WERI-Rb-1 (cell line): ENCODE data around the gene HDAC4.

Experiments
- DNase-seq: peaks from one replicate; pipeline ENCODE4 v3.0.0-alpha.2; 2020
- H3K27ac ChIP-seq: fragments of 250-450 bp; sonication (Bioruptor Pico); 2 replicates; pipeline ENCODE4 v1.5.1; 2020; ENCODE audit warnings: mild to moderate bottlenecking, moderate library complexity
- H3K27me3 ChIP-seq: fragments of 250-450 bp; sonication (Bioruptor Pico); 2 replicates; pipeline ENCODE4 v1.5.1; 2021; ENCODE audit warnings: mild to moderate bottlenecking, low read depth, moderate library complexity; ENCODE audit not compliant: insufficient read depth, severe bottlenecking
- H3K36me3 ChIP-seq: fragments of 250-450 bp; sonication (Bioruptor Pico); 2 replicates; pipeline ENCODE4 v1.5.1; 2020; ENCODE audit warnings: mild to moderate bottlenecking, moderate library complexity
- H3K4me3 ChIP-seq: 2 replicates; pipeline ENCODE4 v1.5.1; 2011; ENCODE audit warnings: low read depth, mild to moderate bottlenecking, control low read depth, low read length
- H3K9me3 ChIP-seq: fragments of 250-450 bp; sonication (Bioruptor Pico); 2 replicates; pipeline ENCODE4 v1.5.1; 2021; ENCODE audit warnings: mild to moderate bottlenecking, moderate library complexity; ENCODE audit not compliant: severe bottlenecking
- CTCF ChIP-seq: IDR thresholded peaks from 2 replicates; pipeline ENCODE4 v1.5.1; 2011; ENCODE audit warnings: low read depth, mild to moderate bottlenecking, control low read depth, inconsistent platforms, low read length

Gene HDAC4

GRCh38 chr2:239129147-239129920, 271.5 kb downstream of the HDAC4 start:
- Histone ChIP-seq H3K27ac (no peak overlapping the region), H3K9me3 (no peaks in the 10 kb centered on the region), H3K36me3 (peaks cover 8% of the 10 kb centered on the region), H3K27me3 (no peaks in the 10 kb centered on the region), H3K4me3 (no peak overlapping the region)
- TF ChIP-seq CTCF = no peak
- DNase-seq = no peak

GRCh38 chr2:239128706-239129105, 272.1 kb downstream of the HDAC4 start:
- DNase-seq = no peak
- no peaks in the 10 kb centered on the region for H3K9me3 ChIP-seq
- TF ChIP-seq CTCF = no peak
- no peak overlapping the region for H3K27ac ChIP-seq
- no peaks in the 10 kb centered on the region for H3K27me3 ChIP-seq
- peaks cover 8% of the 10 kb centered on the region for H3K36me3 ChIP-seq
- no peak overlapping the region for H3K4me3 ChIP-seq

- peaks cover 8% of the 10 kb centered on the region for H3K36me3 ChIP-seq
- no peak for DNase-seq
- H3K27ac ChIP-seq = no peak overlapping the region
- no peaks in the 10 kb centered on the region for H3K27me3 ChIP-seq
- no peak for TF ChIP-seq CTCF
- no peak overlapping the region for H3K4me3 ChIP-seq
- H3K9me3 ChIP-seq = no peaks in the 10 kb centered on the region
Measured at GRCh38 chr2:239127513-239127912, 273.3 kb downstream of the HDAC4 start.

GRCh38 chr2:239125726-239126675, 274.8 kb downstream of the HDAC4 start:
- no peaks in the 10 kb centered on the region for H3K27me3 ChIP-seq
- TF ChIP-seq CTCF = no peak
- no peak for DNase-seq
- H3K36me3 ChIP-seq = peaks cover 8% of the 10 kb centered on the region
- no peak overlapping the region for H3K4me3 ChIP-seq
- H3K27ac ChIP-seq = no peak overlapping the region
- no peaks in the 10 kb centered on the region for H3K9me3 ChIP-seq

- TF ChIP-seq CTCF = no peak
- H3K27me3 ChIP-seq = no peaks in the 10 kb centered on the region
- no peaks in the 10 kb centered on the region for H3K9me3 ChIP-seq
- H3K27ac ChIP-seq = no peak overlapping the region
- no peak for DNase-seq
- no peak overlapping the region for H3K4me3 ChIP-seq
- peaks cover 8% of the 10 kb centered on the region for H3K36me3 ChIP-seq
Measured at GRCh38 chr2:239124152-239124899, 276.5 kb downstream of the HDAC4 start.
